ENCODE measurements around the gene PRKACB.

- no peak for TF ChIP-seq CTCF (IDR thresholded peaks at IDR 0.05; ENCODE audit: borderline replicate concordance, extremely low read depth, low read length, poor library complexity, severe bottlenecking)
- TF ChIP-seq EZH2 (IDR thresholded peaks at IDR 0.05; ENCODE audit: borderline replicate concordance, low read depth, low read length, severe bottlenecking): no peak
Observed at GRCh38 chr1:84257617-84258016, 113.5 kb downstream of the PRKACB start.

Data from DND-41 (cell line).